HEK293 (cell line): ENCODE data around the gene TBCC.

Experiments used
- CTCF ChIA-PET: fragments of 350-600 bp; formaldehyde crosslinking; extraction: SDS; loops from one replicate; lab custom pipeline; 2021; ENCODE audit warnings: antibody characterized with exemption; lab: Yijun Ruan, JAX
- POLR2A ChIA-PET: fragments of 300-600 bp; formaldehyde crosslinking; extraction: SDS; loops from one replicate; lab custom pipeline; 2020; ENCODE audit warnings: antibody characterized with exemption, inconsistent platforms; lab: Yijun Ruan, JAX
- H3K27ac ChIP-seq: fragments of 200-500 bp; sonication (Bioruptor generic); 2 replicates; pipeline ENCODE4 v1.5.1; 2014; ENCODE audit warnings: low read depth, low read length, control low read depth, inconsistent platforms; ENCODE audit errors: extremely low read depth
- H3K36me3 ChIP-seq, 2 experiments: fragments of 200-500 bp in 1 of 2; sonication (Bioruptor generic) in 1 of 2; 1 replicate in 1 of 2; 2 replicates in 1 of 2; pipeline ENCODE4 v1.5.1; 2014 to 2017; ENCODE audit warnings: inconsistent platforms in 2 of 2, low read length in 2 of 2; ENCODE audit not compliant: control insufficient read depth in 2 of 2, insufficient read depth in 1 of 2
- H3K4me1 ChIP-seq: fragments of 200-500 bp; sonication (Bioruptor generic); 2 replicates; pipeline ENCODE4 v1.5.1; 2014; ENCODE audit warnings: mild to moderate bottlenecking, low read length, inconsistent platforms; ENCODE audit not compliant: control insufficient read depth, insufficient read depth
- H3K4me3 ChIP-seq: 2 replicates; pipeline ENCODE4 v1.5.1; 2011; ENCODE audit warnings: low read depth, mild to moderate bottlenecking, control low read depth, low read length, moderate library complexity
- H3K9me3 ChIP-seq: fragments of 200-500 bp; sonication (Bioruptor generic); 2 replicates; pipeline ENCODE4 v1.5.1; 2014; ENCODE audit warnings: low read depth, low read length, inconsistent platforms; ENCODE audit not compliant: control insufficient read depth, insufficient read depth
- HOXC10 ChIP-seq: sonication (generic); formaldehyde crosslinking; IDR thresholded peaks from 2 replicates; pipeline ENCODE4 v1.8.1; 2023; ENCODE audit warnings: mild to moderate bottlenecking, missing genetic modification reagents
- KLF10 ChIP-seq: fragments of 450-650 bp; IDR thresholded peaks from 2 replicates; pipeline ENCODE4 v1.5.1; 2018; ENCODE audit warnings: missing biosample characterization, mild to moderate bottlenecking, missing genetic modification characterization
- KLF8 ChIP-seq: fragments of 450-650 bp; formaldehyde crosslinking; IDR thresholded peaks from 2 replicates; pipeline ENCODE4 v1.5.1; 2016; ENCODE audit warnings: missing biosample characterization, missing genetic modification characterization
- SP3 ChIP-seq: fragments of 450-650 bp; formaldehyde crosslinking; IDR thresholded peaks from 2 replicates; pipeline ENCODE4 v1.5.1; 2016; ENCODE audit warnings: missing biosample characterization, missing genetic modification characterization
- YY1 ChIP-seq: fragments of 450-650 bp; formaldehyde crosslinking; IDR thresholded peaks from 2 replicates; pipeline ENCODE4 v1.5.1; 2018; ENCODE audit warnings: missing biosample characterization, missing genetic modification characterization
- ZNF146 ChIP-seq: fragments of 450-650 bp; formaldehyde crosslinking; IDR thresholded peaks from 2 replicates; pipeline ENCODE4 v1.5.1; 2016; ENCODE audit warnings: missing biosample characterization, missing genetic modification characterization
- ZNF335 ChIP-seq: fragments of 450-650 bp; formaldehyde crosslinking; conservative IDR thresholded peaks from 2 replicates; pipeline ENCODE4 v1.5.1; 2016; ENCODE audit warnings: missing biosample characterization, missing genetic modification characterization
- ZNF426 ChIP-seq: fragments of 450-650 bp; formaldehyde crosslinking; IDR thresholded peaks from 2 replicates; pipeline ENCODE4 v1.5.1; 2017; ENCODE audit warnings: missing biosample characterization, missing genetic modification characterization, mild to moderate bottlenecking, inconsistent platforms, moderate library complexity
- ZNF629 ChIP-seq: fragments of 450-650 bp; formaldehyde crosslinking; IDR thresholded peaks from 2 replicates; pipeline ENCODE4 v1.5.1; 2017; ENCODE audit warnings: missing biosample characterization, missing genetic modification characterization
- ZNF654 ChIP-seq: fragments of 450-650 bp; formaldehyde crosslinking; IDR thresholded peaks from 2 replicates; pipeline ENCODE4 v1.5.1; 2016; ENCODE audit warnings: low read depth, missing biosample characterization, missing genetic modification characterization
- ZNF76 ChIP-seq: fragments of 450-650 bp; formaldehyde crosslinking; IDR thresholded peaks from 2 replicates; pipeline ENCODE4; 2016; ENCODE audit warnings: low read depth, missing biosample characterization, missing genetic modification characterization, borderline replicate concordance
- ZNF768 ChIP-seq: fragments of 450-650 bp; formaldehyde crosslinking; IDR thresholded peaks from 2 replicates; pipeline ENCODE4 v1.5.1; 2018; ENCODE audit warnings: missing biosample characterization, mild to moderate bottlenecking, missing genetic modification characterization
- ZNF785 ChIP-seq: fragments of 450-650 bp; formaldehyde crosslinking; IDR thresholded peaks from 2 replicates; pipeline ENCODE4 v1.5.1; 2016; ENCODE audit warnings: missing biosample characterization, missing genetic modification characterization
- ZNF830 ChIP-seq: fragments of 450-650 bp; IDR thresholded peaks from 2 replicates; pipeline ENCODE4 v1.5.0; 2018; ENCODE audit warnings: missing biosample characterization, missing genetic modification characterization, low read depth, mild to moderate bottlenecking, moderate library complexity
- TF ChIP-seq, protein P1 (sequence below): fragments of 450-650 bp; formaldehyde crosslinking; IDR thresholded peaks from 2 replicates; pipeline ENCODE4 v1.5.1; 2016; ENCODE audit warnings: missing biosample characterization, missing genetic modification characterization
- TF ChIP-seq, protein P2 (sequence below): fragments of 450-650 bp; formaldehyde crosslinking; IDR thresholded peaks from 2 replicates; pipeline ENCODE4 v1.5.1; 2016; ENCODE audit warnings: missing biosample characterization, missing genetic modification characterization
- TF ChIP-seq, protein P3 (sequence below): fragments of 450-650 bp; formaldehyde crosslinking; optimal IDR thresholded peaks from 2 replicates; pipeline ENCODE3; 2016; ENCODE audit warnings: missing biosample characterization, mild to moderate bottlenecking, missing genetic modification characterization
- TF ChIP-seq, protein P4 (sequence below): fragments of 450-650 bp; formaldehyde crosslinking; conservative IDR thresholded peaks from 2 replicates; pipeline ENCODE4 v1.5.1; 2016; ENCODE audit warnings: low read depth, missing biosample characterization, missing genetic modification characterization

Gene TBCC

DNA sequence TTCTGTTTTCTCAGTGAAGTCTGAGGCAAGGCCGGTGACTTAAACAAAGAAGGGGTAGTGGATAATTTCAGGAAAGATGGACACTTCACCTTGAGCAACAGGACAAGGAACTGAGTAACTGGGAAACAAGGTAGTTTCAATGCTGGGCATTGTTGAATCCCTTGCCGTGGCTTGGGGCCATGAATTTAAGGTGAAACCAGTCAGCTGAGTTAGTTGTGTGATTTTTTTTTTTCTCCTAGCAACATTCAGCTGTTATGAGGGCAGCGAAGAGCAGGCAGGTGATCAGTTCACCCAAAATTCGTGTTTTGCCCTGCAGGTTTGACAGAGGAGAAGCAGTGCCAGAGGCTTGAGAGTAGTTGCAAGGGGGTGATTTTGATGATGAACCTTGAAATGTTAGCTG, 42.8 kb upstream of the TBCC start:
- CTCF ChIA-PET, result interaction anchor here (0.7 kb wide), 1 partner anchor 40 kb away, joined by 3 read pairs; no protein-coding TSS in a partner anchor
- H3K4me1 ChIP-seq, result peaks cover 18% of the 10 kb centered on the region
- no peak overlapping the region for H3K27ac ChIP-seq
- H3K9me3 ChIP-seq, result no peaks in the 10 kb centered on the region
- POLR2A ChIA-PET, result interaction anchor here (0.7 to 16.3 kb wide), 5 partner anchors 29 to 139 kb away, joined by 3 to 316 read pairs (median 4); partner anchors contain the start of genes RPL7L1 and TBCC
- H3K4me3 ChIP-seq, result no peak overlapping the region
- TF ChIP-seq, protein P1, sequence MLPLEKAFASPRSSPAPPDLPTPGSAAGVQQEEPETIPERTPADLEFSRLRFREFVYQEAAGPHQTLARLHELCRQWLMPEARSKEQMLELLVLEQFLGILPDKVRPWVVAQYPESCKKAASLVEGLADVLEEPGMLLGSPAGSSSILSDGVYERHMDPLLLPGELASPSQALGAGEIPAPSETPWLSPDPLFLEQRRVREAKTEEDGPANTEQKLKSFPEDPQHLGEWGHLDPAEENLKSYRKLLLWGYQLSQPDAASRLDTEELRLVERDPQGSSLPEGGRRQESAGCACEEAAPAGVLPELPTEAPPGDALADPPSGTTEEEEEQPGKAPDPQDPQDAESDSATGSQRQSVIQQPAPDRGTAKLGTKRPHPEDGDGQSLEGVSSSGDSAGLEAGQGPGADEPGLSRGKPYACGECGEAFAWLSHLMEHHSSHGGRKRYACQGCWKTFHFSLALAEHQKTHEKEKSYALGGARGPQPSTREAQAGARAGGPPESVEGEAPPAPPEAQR (tag by site-specific recombination), result no peak
- TF ChIP-seq, protein P2, sequence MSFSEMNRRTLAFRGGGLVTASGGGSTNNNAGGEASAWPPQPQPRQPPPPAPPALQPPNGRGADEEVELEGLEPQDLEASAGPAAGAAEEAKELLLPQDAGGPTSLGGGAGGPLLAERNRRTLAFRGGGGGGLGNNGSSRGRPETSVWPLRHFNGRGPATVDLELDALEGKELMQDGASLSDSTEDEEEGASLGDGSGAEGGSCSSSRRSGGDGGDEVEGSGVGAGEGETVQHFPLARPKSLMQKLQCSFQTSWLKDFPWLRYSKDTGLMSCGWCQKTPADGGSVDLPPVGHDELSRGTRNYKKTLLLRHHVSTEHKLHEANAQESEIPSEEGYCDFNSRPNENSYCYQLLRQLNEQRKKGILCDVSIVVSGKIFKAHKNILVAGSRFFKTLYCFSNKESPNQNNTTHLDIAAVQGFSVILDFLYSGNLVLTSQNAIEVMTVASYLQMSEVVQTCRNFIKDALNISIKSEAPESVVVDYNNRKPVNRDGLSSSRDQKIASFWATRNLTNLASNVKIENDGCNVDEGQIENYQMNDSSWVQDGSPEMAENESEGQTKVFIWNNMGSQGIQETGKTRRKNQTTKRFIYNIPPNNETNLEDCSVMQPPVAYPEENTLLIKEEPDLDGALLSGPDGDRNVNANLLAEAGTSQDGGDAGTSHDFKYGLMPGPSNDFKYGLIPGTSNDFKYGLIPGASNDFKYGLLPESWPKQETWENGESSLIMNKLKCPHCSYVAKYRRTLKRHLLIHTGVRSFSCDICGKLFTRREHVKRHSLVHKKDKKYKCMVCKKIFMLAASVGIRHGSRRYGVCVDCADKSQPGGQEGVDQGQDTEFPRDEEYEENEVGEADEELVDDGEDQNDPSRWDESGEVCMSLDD, result no peak
- TF ChIP-seq ZNF335 (tag by site-specific recombination), result no peak
- no peak for TF ChIP-seq YY1
- TF ChIP-seq ZNF654 (tag by site-specific recombination), result no peak
- TF ChIP-seq ZNF76 (tag by site-specific recombination), result no peak
- no peak for TF ChIP-seq ZNF629 (tag by site-specific recombination)
- TF ChIP-seq ZNF830 (tag by site-specific recombination), result no peak
- TF ChIP-seq ZNF426, result no peak
- TF ChIP-seq, protein P3, sequence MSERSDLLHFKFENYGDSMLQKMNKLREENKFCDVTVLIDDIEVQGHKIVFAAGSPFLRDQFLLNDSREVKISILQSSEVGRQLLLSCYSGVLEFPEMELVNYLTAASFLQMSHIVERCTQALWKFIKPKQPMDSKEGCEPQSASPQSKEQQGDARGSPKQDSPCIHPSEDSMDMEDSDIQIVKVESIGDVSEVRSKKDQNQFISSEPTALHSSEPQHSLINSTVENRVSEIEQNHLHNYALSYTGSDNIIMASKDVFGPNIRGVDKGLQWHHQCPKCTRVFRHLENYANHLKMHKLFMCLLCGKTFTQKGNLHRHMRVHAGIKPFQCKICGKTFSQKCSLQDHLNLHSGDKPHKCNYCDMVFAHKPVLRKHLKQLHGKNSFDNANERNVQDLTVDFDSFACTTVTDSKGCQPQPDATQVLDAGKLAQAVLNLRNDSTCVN (tag by site-specific recombination), result no peak
- no peak for TF ChIP-seq ZNF146 (tag by site-specific recombination)
- TF ChIP-seq KLF10, result no peak
- TF ChIP-seq HOXC10 (CRISPR knock-in tag), result no peak
- TF ChIP-seq ZNF768 (tag by site-specific recombination), result no peak
- TF ChIP-seq KLF8 (tag by site-specific recombination), result no peak
- no peak for TF ChIP-seq SP3
- no peak for TF ChIP-seq ZNF785 (tag by site-specific recombination)
- TF ChIP-seq, protein P4, sequence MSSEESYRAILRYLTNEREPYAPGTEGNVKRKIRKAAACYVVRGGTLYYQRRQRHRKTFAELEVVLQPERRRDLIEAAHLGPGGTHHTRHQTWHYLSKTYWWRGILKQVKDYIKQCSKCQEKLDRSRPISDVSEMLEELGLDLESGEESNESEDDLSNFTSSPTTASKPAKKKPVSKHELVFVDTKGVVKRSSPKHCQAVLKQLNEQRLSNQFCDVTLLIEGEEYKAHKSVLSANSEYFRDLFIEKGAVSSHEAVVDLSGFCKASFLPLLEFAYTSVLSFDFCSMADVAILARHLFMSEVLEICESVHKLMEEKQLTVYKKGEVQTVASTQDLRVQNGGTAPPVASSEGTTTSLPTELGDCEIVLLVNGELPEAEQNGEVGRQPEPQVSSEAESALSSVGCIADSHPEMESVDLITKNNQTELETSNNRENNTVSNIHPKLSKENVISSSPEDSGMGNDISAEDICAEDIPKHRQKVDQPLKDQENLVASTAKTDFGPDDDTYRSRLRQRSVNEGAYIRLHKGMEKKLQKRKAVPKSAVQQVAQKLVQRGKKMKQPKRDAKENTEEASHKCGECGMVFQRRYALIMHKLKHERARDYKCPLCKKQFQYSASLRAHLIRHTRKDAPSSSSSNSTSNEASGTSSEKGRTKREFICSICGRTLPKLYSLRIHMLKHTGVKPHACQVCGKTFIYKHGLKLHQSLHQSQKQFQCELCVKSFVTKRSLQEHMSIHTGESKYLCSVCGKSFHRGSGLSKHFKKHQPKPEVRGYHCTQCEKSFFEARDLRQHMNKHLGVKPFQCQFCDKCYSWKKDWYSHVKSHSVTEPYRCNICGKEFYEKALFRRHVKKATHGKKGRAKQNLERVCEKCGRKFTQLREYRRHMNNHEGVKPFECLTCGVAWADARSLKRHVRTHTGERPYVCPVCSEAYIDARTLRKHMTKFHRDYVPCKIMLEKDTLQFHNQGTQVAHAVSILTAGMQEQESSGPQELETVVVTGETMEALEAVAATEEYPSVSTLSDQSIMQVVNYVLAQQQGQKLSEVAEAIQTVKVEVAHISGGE (tag by site-specific recombination), result no peak
- H3K36me3 ChIP-seq, result no peaks in the 10 kb centered on the region; a peak in 1 of 3 replicates
